ENCODE data around the gene RBM25.
A peak's percentile ranks its signal among the peaks of the same experiment; 100 is the strongest.

Gene RBM25

DNA sequence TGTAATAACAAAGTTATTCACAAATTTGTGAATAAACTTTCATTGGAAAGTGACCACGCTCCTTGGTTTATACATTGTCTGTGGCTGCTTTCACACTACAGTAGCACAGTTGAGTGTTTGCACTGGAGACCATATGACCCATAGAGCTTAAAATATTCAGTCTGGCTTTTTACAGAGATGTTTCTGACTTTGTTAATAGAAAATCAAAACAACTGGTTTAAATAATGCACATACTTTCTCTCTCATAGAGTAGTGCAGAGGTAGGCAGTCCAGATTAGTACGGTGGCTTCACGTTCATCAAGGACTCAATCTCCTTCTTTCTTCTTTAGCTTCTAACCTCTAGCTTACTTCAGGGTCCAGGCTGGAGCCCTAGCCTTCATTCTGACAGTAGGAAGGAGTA lies 114.2 kb downstream of the RBM25 start:
- no peak for FAIRE-seq

DNA sequence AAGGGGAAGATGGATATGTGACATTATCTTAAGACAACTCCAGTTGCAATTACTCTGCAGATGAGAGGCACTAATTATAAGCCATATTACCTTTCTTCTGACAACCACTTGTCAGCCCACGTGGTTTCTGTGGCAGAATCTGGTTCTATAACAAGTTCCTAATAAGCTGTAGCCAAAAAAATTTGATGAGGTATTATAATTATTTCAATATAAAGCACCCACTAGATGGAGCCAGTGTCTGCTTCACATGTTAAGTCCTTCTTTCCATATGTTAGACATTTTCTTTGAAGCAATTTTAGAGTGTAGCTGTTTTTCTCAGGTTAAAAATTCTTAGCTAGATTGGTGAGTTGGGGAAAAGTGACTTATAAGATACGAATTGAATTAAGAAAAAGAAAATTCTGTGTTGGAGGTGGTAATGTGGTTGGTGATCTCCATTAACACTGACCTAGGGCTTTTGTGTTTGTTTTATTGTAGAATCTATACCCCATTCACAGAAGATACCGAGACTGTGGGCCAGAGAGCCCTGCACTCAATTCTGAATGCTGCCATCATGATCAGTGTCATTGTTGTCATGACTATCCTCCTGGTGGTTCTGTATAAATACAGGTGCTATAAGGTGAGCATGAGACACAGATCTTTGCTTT lies 114.9 kb downstream of the RBM25 start:
- FAIRE-seq = peak; percentile 37

Measured in endometrium (tissue), 2 donors.